Stimulated activated naive CD8-positive, alpha-beta T cell treated with anti-CD3 and anti-CD28 coated beads, Interleukin-15, Interleukin-2, amounts not matched to agents 100 ng/mL and 50 ng/mL, for 24 hours (primary cell): ENCODE data around the gene FBXO9.

Experiments
- H3K27ac Mint-ChIP-seq: one replicate; pipeline ENCODE4 v1.8.0; 2021; ENCODE audit warnings: mild to moderate bottlenecking, mixed read lengths
- H3K27me3 Mint-ChIP-seq: one replicate; pipeline ENCODE4 v1.8.0; 2021; ENCODE audit warnings: mixed read lengths
- H3K36me3 Mint-ChIP-seq: one replicate; pipeline ENCODE4 v1.8.0; 2021; ENCODE audit warnings: low read depth, mixed read lengths
- H3K4me1 Mint-ChIP-seq: one replicate; pipeline ENCODE4 v1.8.0; 2021; ENCODE audit warnings: low read depth, mixed read lengths
- H3K4me3 Mint-ChIP-seq: one replicate; pipeline ENCODE4 v1.8.0; 2021; ENCODE audit warnings: mild to moderate bottlenecking, mixed read lengths
- H3K9me3 Mint-ChIP-seq: one replicate; pipeline ENCODE4 v1.8.0; 2021; ENCODE audit warnings: mixed read lengths

Gene FBXO9

GRCh38 chr6:53065266-53066076 is at the start of gene FBXO9:
Gene FBXO9 (plus strand): TSS chr6:53065404. CDS start chr6:53065790, 386 bp downstream.
- no peaks in the 10 kb centered on the region for H3K9me3 Mint-ChIP-seq
- H3K4me1 Mint-ChIP-seq = peaks cover 55% of the 10 kb centered on the region
- H3K27me3 Mint-ChIP-seq = no peaks in the 10 kb centered on the region
- peak within 1 kb of the TSS; percentile 94 for H3K4me3 Mint-ChIP-seq
- peak within 1 kb of the TSS; percentile 97 for H3K27ac Mint-ChIP-seq
- peaks cover 8% of the 10 kb centered on the region for H3K36me3 Mint-ChIP-seq

GRCh38 chr6:53015486-53015885 is 49.7 kb upstream of the FBXO9 start:
- no peak overlapping the region for H3K4me3 Mint-ChIP-seq
- no peak overlapping the region for H3K27ac Mint-ChIP-seq
- peaks cover 6% of the 10 kb centered on the region for H3K4me1 Mint-ChIP-seq
- no peaks in the 10 kb centered on the region for H3K9me3 Mint-ChIP-seq
- H3K27me3 Mint-ChIP-seq = no peaks in the 10 kb centered on the region
- peaks cover 28% of the 10 kb centered on the region for H3K36me3 Mint-ChIP-seq

- H3K4me3 Mint-ChIP-seq = no peak overlapping the region
- no peak overlapping the region for H3K27ac Mint-ChIP-seq
- peaks cover 13% of the 10 kb centered on the region for H3K4me1 Mint-ChIP-seq
- peaks cover 23% of the 10 kb centered on the region for H3K36me3 Mint-ChIP-seq
- H3K27me3 Mint-ChIP-seq = no peaks in the 10 kb centered on the region
- no peaks in the 10 kb centered on the region for H3K9me3 Mint-ChIP-seq
Observed at GRCh38 chr6:53018446-53018845, 46.8 kb upstream of the FBXO9 start.

GRCh38 chr6:53020005-53020744 is 45.0 kb upstream of the FBXO9 start:
- peaks cover 18% of the 10 kb centered on the region for H3K4me1 Mint-ChIP-seq
- no peak overlapping the region for H3K4me3 Mint-ChIP-seq
- H3K27ac Mint-ChIP-seq = no peak overlapping the region
- no peaks in the 10 kb centered on the region for H3K27me3 Mint-ChIP-seq
- no peaks in the 10 kb centered on the region for H3K9me3 Mint-ChIP-seq
- H3K36me3 Mint-ChIP-seq = peaks cover 18% of the 10 kb centered on the region

GRCh38 chr6:53023323-53023722 is 41.9 kb upstream of the FBXO9 start:
- Mint-ChIP-seq H3K4me1 (peaks cover 38% of the 10 kb centered on the region), H3K9me3 (no peaks in the 10 kb centered on the region), H3K36me3 (peaks cover 18% of the 10 kb centered on the region), H3K27me3 (no peaks in the 10 kb centered on the region), H3K27ac (no peak overlapping the region), H3K4me3 (no peak overlapping the region)

GRCh38 chr6:53026526-53026925 is 38.7 kb upstream of the FBXO9 start:
- Mint-ChIP-seq H3K9me3 (no peaks in the 10 kb centered on the region), H3K4me1 (peaks cover 30% of the 10 kb centered on the region), H3K27ac (peak overlapping the region; percentile 91), H3K36me3 (peaks cover 46% of the 10 kb centered on the region), H3K27me3 (no peaks in the 10 kb centered on the region), H3K4me3 (no peak overlapping the region)

- Mint-ChIP-seq H3K36me3 (peaks cover 46% of the 10 kb centered on the region), H3K9me3 (no peaks in the 10 kb centered on the region), H3K4me1 (peaks cover 30% of the 10 kb centered on the region), H3K27me3 (no peaks in the 10 kb centered on the region), H3K4me3 (no peak overlapping the region), H3K27ac (peak overlapping the region; percentile 91)
Observed at GRCh38 chr6:53027131-53027718, 38.0 kb upstream of the FBXO9 start.

GRCh38 chr6:53028467-53028866 is 36.7 kb upstream of the FBXO9 start:
- no peak overlapping the region for H3K4me3 Mint-ChIP-seq
- no peaks in the 10 kb centered on the region for H3K27me3 Mint-ChIP-seq
- H3K36me3 Mint-ChIP-seq = peaks cover 53% of the 10 kb centered on the region
- no peaks in the 10 kb centered on the region for H3K9me3 Mint-ChIP-seq
- no peak overlapping the region for H3K27ac Mint-ChIP-seq
- H3K4me1 Mint-ChIP-seq = peaks cover 30% of the 10 kb centered on the region

- H3K36me3 Mint-ChIP-seq = peaks cover 54% of the 10 kb centered on the region
- H3K4me3 Mint-ChIP-seq = no peak overlapping the region
- no peaks in the 10 kb centered on the region for H3K27me3 Mint-ChIP-seq
- H3K4me1 Mint-ChIP-seq = peaks cover 30% of the 10 kb centered on the region
- H3K9me3 Mint-ChIP-seq = no peaks in the 10 kb centered on the region
- H3K27ac Mint-ChIP-seq = peak overlapping the region; percentile 73
Observed at GRCh38 chr6:53029257-53029656, 35.9 kb upstream of the FBXO9 start.

GRCh38 chr6:53029761-53030160 is 35.4 kb upstream of the FBXO9 start:
- H3K36me3 Mint-ChIP-seq = peaks cover 57% of the 10 kb centered on the region
- H3K4me1 Mint-ChIP-seq = peaks cover 27% of the 10 kb centered on the region
- no peaks in the 10 kb centered on the region for H3K9me3 Mint-ChIP-seq
- H3K4me3 Mint-ChIP-seq = no peak overlapping the region
- H3K27ac Mint-ChIP-seq = no peak overlapping the region
- H3K27me3 Mint-ChIP-seq = no peaks in the 10 kb centered on the region

GRCh38 chr6:53031281-53031680 is 33.9 kb upstream of the FBXO9 start:
- Mint-ChIP-seq H3K27ac (no peak overlapping the region), H3K9me3 (no peaks in the 10 kb centered on the region), H3K36me3 (peaks cover 55% of the 10 kb centered on the region), H3K4me1 (peaks cover 17% of the 10 kb centered on the region), H3K4me3 (no peak overlapping the region), H3K27me3 (no peaks in the 10 kb centered on the region)

GRCh38 chr6:53032849-53033248 is 32.4 kb upstream of the FBXO9 start:
- Mint-ChIP-seq H3K27ac (no peak overlapping the region), H3K36me3 (peaks cover 53% of the 10 kb centered on the region), H3K4me3 (no peak overlapping the region), H3K27me3 (no peaks in the 10 kb centered on the region), H3K9me3 (no peaks in the 10 kb centered on the region), H3K4me1 (peaks cover 4% of the 10 kb centered on the region)

GRCh38 chr6:53033764-53034163 is 31.4 kb upstream of the FBXO9 start:
- Mint-ChIP-seq H3K9me3 (no peaks in the 10 kb centered on the region), H3K36me3 (peaks cover 50% of the 10 kb centered on the region), H3K4me1 (peaks cover 4% of the 10 kb centered on the region), H3K4me3 (no peak overlapping the region), H3K27me3 (no peaks in the 10 kb centered on the region), H3K27ac (no peak overlapping the region)

GRCh38 chr6:53035549-53036213 is 29.5 kb upstream of the FBXO9 start:
- no peaks in the 10 kb centered on the region for H3K27me3 Mint-ChIP-seq
- H3K4me1 Mint-ChIP-seq = no peaks in the 10 kb centered on the region
- no peaks in the 10 kb centered on the region for H3K9me3 Mint-ChIP-seq
- H3K36me3 Mint-ChIP-seq = peaks cover 53% of the 10 kb centered on the region
- H3K4me3 Mint-ChIP-seq = no peak overlapping the region
- H3K27ac Mint-ChIP-seq = no peak overlapping the region

- no peak overlapping the region for H3K4me3 Mint-ChIP-seq
- H3K9me3 Mint-ChIP-seq = no peaks in the 10 kb centered on the region
- no peak overlapping the region for H3K27ac Mint-ChIP-seq
- peaks cover 47% of the 10 kb centered on the region for H3K36me3 Mint-ChIP-seq
- H3K27me3 Mint-ChIP-seq = no peaks in the 10 kb centered on the region
- H3K4me1 Mint-ChIP-seq = no peaks in the 10 kb centered on the region
Observed at GRCh38 chr6:53038141-53038540, 27.1 kb upstream of the FBXO9 start.
